ENCODE data around the gene SOWAHA. TPM values are rescaled to one million over a fixed set of nuclear protein-coding genes. Genes with fewer than 3 reads are reported as not detected.

SOWAHA gene
- total RNA-seq, 1 experiment from 2014 or later = 0.78 TPM

- peak overlapping the region; percentile 74 for H3K27ac Mint-ChIP-seq (ENCODE audit: unreplicated experiment)
These were observed 24.8 kb downstream of the SOWAHA start for GRCh38 chr5:132837868-132838267.

GRCh38 chr5:132838516-132839282, 25.6 kb downstream of the SOWAHA start:
- TF ChIP-seq CTCF (IDR thresholded peaks at IDR 0.05; ENCODE audit: unreplicated experiment) = no peak
- CTCF ChIA-PET = interaction anchor here (0.6 to 1.1 kb wide), 2 partner anchors 205 to 410 kb away, joined by 3 to 4 read pairs; no protein-coding TSS in a partner anchor
- Mint-ChIP-seq H3K36me3 (ENCODE audit: insufficient read depth, unreplicated experiment) (no peaks in the 10 kb centered on the region), H3K27me3 (ENCODE audit: unreplicated experiment) (no peaks in the 10 kb centered on the region), H3K4me3 (ENCODE audit: low read depth, unreplicated experiment) (no peak overlapping the region), H3K9me3 (ENCODE audit: low read depth, unreplicated experiment) (no peaks in the 10 kb centered on the region), H3K27ac (ENCODE audit: unreplicated experiment) (peak overlapping the region; percentile 74), H3K4me1 (ENCODE audit: low read depth, unreplicated experiment) (peaks cover 29% of the 10 kb centered on the region)
- BruUV-seq (replicated peaks) = no TSS peak
- DNase-seq = no peak
- intact Hi-C loops (cut with micrococcal nuclease; ENCODE audit: unreplicated experiment) = no loop called here

More at GRCh38 chr5:132837868-132838267, 24.8 kb downstream of the SOWAHA start:
- Mint-ChIP-seq H3K9me3 (ENCODE audit: low read depth, unreplicated experiment) (no peaks in the 10 kb centered on the region), H3K36me3 (ENCODE audit: insufficient read depth, unreplicated experiment) (no peaks in the 10 kb centered on the region), H3K4me1 (ENCODE audit: low read depth, unreplicated experiment) (peaks cover 29% of the 10 kb centered on the region), H3K27me3 (ENCODE audit: unreplicated experiment) (no peaks in the 10 kb centered on the region), H3K4me3 (ENCODE audit: low read depth, unreplicated experiment) (peak overlapping the region; percentile 15)
- no peak for TF ChIP-seq CTCF (IDR thresholded peaks at IDR 0.05; ENCODE audit: unreplicated experiment)
- peak; percentile 48 for DNase-seq
- BruUV-seq (replicated peaks) = no TSS peak
- intact Hi-C loops (cut with micrococcal nuclease; ENCODE audit: unreplicated experiment) = no loop called here
- CTCF ChIA-PET = interaction anchor here (1.1 kb wide), 1 partner anchor 410 kb away, joined by 3 read pairs; no protein-coding TSS in a partner anchor

GRCh38 chr5:132839426-132840301, 26.6 kb downstream of the SOWAHA start:
- intact Hi-C loops (cut with micrococcal nuclease; ENCODE audit: unreplicated experiment) = no loop called here
- no peak for DNase-seq
- Mint-ChIP-seq H3K36me3 (ENCODE audit: insufficient read depth, unreplicated experiment) (no peaks in the 10 kb centered on the region), H3K4me1 (ENCODE audit: low read depth, unreplicated experiment) (peaks cover 29% of the 10 kb centered on the region), H3K9me3 (ENCODE audit: low read depth, unreplicated experiment) (no peaks in the 10 kb centered on the region), H3K4me3 (ENCODE audit: low read depth, unreplicated experiment) (no peak overlapping the region), H3K27ac (ENCODE audit: unreplicated experiment) (no peak overlapping the region), H3K27me3 (ENCODE audit: unreplicated experiment) (no peaks in the 10 kb centered on the region)
- no peak for TF ChIP-seq CTCF (IDR thresholded peaks at IDR 0.05; ENCODE audit: unreplicated experiment)
- no TSS peak for BruUV-seq (replicated peaks)
- CTCF ChIA-PET = interaction anchor here (0.6 to 1.1 kb wide), 2 partner anchors 14 to 204 kb away, joined by 3 to 4 read pairs; no protein-coding TSS in a partner anchor

- no peaks in the 10 kb centered on the region for H3K9me3 Mint-ChIP-seq (ENCODE audit: low read depth, unreplicated experiment)
- H3K4me1 Mint-ChIP-seq (ENCODE audit: low read depth, unreplicated experiment) = peaks cover 29% of the 10 kb centered on the region
- TF ChIP-seq CTCF (IDR thresholded peaks at IDR 0.05; ENCODE audit: unreplicated experiment) = no peak
- no peaks in the 10 kb centered on the region for H3K27me3 Mint-ChIP-seq (ENCODE audit: unreplicated experiment)
- H3K27ac Mint-ChIP-seq (ENCODE audit: unreplicated experiment) = no peak overlapping the region
- intact Hi-C loops (cut with micrococcal nuclease; ENCODE audit: unreplicated experiment) = no loop called here
- H3K36me3 Mint-ChIP-seq (ENCODE audit: insufficient read depth, unreplicated experiment) = no peaks in the 10 kb centered on the region
- no TSS peak for BruUV-seq (replicated peaks)
- DNase-seq = no peak
- CTCF ChIA-PET = interaction anchor here (1.1 kb wide), 1 partner anchor 13 kb away, joined by 3 read pairs; no protein-coding TSS in a partner anchor
- no peak overlapping the region for H3K4me3 Mint-ChIP-seq (ENCODE audit: low read depth, unreplicated experiment)
These were observed 27.2 kb downstream of the SOWAHA start for GRCh38 chr5:132840313-132840712.

Measured in Calu3 (cell line).